ENCODE measurements around the gene PRDM2.

DNA sequence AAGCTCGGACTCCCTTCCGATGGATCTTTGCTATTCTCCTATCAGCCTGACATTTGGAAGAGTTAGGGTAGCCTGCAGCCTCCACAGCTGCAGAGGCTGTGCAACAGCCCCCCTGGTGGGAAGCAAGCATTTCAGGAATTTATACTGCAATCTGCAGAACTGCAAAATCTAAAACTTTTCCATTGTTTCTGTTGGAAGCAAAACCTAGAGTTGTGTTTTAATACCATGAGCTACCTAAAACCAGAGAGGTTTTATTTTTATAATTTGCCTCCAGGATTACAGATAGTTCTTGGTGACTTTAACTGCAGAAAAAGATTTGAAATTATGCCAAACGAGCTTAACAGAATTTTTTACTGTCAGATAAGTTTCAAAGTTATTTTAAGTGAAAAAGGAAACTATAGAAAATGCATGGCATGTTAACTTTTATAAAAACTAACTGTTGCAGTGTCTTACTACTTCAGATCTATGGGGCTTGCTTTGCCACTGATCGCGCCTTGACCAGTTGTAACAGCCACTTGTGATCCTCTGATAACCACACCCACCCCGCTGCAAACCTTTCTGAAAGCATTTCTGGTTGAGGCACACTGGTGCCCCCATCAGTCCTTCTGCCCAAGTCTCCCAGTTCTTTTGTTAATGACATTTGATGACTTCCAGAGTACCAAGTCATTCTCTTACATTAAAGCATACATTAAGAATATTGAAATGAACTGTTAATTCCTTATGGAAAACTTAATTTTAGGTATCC, 64.8 kb downstream of the PRDM2 start:
- TF ChIP-seq, protein P1, sequence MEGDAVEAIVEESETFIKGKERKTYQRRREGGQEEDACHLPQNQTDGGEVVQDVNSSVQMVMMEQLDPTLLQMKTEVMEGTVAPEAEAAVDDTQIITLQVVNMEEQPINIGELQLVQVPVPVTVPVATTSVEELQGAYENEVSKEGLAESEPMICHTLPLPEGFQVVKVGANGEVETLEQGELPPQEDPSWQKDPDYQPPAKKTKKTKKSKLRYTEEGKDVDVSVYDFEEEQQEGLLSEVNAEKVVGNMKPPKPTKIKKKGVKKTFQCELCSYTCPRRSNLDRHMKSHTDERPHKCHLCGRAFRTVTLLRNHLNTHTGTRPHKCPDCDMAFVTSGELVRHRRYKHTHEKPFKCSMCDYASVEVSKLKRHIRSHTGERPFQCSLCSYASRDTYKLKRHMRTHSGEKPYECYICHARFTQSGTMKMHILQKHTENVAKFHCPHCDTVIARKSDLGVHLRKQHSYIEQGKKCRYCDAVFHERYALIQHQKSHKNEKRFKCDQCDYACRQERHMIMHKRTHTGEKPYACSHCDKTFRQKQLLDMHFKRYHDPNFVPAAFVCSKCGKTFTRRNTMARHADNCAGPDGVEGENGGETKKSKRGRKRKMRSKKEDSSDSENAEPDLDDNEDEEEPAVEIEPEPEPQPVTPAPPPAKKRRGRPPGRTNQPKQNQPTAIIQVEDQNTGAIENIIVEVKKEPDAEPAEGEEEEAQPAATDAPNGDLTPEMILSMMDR (conservative IDR thresholded peaks at IDR 0.05; ENCODE audit: low read depth, low read length) = 0 out of 2 replicates have a peak, but pooled peaks have one; percentile 28
- TF ChIP-seq EZH2 (IDR thresholded peaks at IDR 0.05; ENCODE audit: borderline replicate concordance, low read depth, low read length, poor library complexity, severe bottlenecking) = no peak
